Chondrocyte (in vitro differentiated cells): ENCODE measurements around the gene RNF26. TPM values are rescaled to one million over a fixed set of nuclear protein-coding genes. Genes with fewer than 3 reads are reported as not detected.

Experiments
- DNase-seq: peaks from one replicate; pipeline ENCODE4 v3.0.0; 2021; ENCODE audit warnings: mixed read lengths, low spot score
- H3K27ac Mint-ChIP-seq: one replicate; pipeline ENCODE4 v1.8.0; 2021; ENCODE audit warnings: mild to moderate bottlenecking, moderate library complexity, mixed read lengths; ENCODE audit not compliant: unreplicated experiment
- H3K27me3 Mint-ChIP-seq: 2 replicates; pipeline ENCODE4 v1.8.0; 2021; ENCODE audit warnings: low read depth, mixed read lengths
- H3K36me3 Mint-ChIP-seq: 2 replicates; pipeline ENCODE4 v1.8.0; 2021; ENCODE audit warnings: low read depth, mixed read lengths
- H3K4me1 Mint-ChIP-seq: 2 replicates; pipeline ENCODE4 v1.8.0; 2021; ENCODE audit warnings: low read depth, mild to moderate bottlenecking, mixed read lengths
- H3K4me3 Mint-ChIP-seq: one replicate; pipeline ENCODE4 v1.8.0; 2021; ENCODE audit warnings: mild to moderate bottlenecking, moderate library complexity, mixed read lengths; ENCODE audit not compliant: unreplicated experiment
- H3K9me3 Mint-ChIP-seq: 2 replicates; pipeline ENCODE4 v1.8.0; 2021; ENCODE audit warnings: low read depth, mixed read lengths
- CTCF ChIP-seq: fragments of 200-600 bp; sonication (generic); IDR thresholded peaks from 2 replicates; pipeline ENCODE4 v1.5.0; 2021; ENCODE audit warnings: antibody characterized with exemption, mild to moderate bottlenecking, moderate library complexity
- total RNA-seq: library from RNA; stranded (reverse); gene quantifications from 3 replicates; pipeline ENCODE4 v1.2.1, GENCODE V29; 2021

Gene RNF26
- total RNA-seq, 1 donor from 2014 or later: 22.8 TPM

GRCh38 chr11:119303227-119303718 is 31.1 kb upstream of the RNF26 start:
- H3K27me3 Mint-ChIP-seq: no peaks in the 10 kb centered on the region
- no peak for DNase-seq
- H3K4me3 Mint-ChIP-seq: no peak overlapping the region
- H3K4me1 Mint-ChIP-seq: peaks cover 30% of the 10 kb centered on the region
- H3K27ac Mint-ChIP-seq: no peak overlapping the region
- TF ChIP-seq CTCF: no peak
- no peaks in the 10 kb centered on the region for H3K9me3 Mint-ChIP-seq
- peaks cover 32% of the 10 kb centered on the region for H3K36me3 Mint-ChIP-seq

- peak overlapping the region; percentile 88 for H3K27ac Mint-ChIP-seq
- no peak overlapping the region for H3K4me3 Mint-ChIP-seq
- peaks cover 33% of the 10 kb centered on the region for H3K36me3 Mint-ChIP-seq
- no peak for TF ChIP-seq CTCF
- H3K9me3 Mint-ChIP-seq: no peaks in the 10 kb centered on the region
- H3K4me1 Mint-ChIP-seq: peaks cover 25% of the 10 kb centered on the region
- no peaks in the 10 kb centered on the region for H3K27me3 Mint-ChIP-seq
- no peak for DNase-seq
Measured at GRCh38 chr11:119305556-119306372, 28.6 kb upstream of the RNF26 start.

- no peak overlapping the region for H3K4me3 Mint-ChIP-seq
- peak overlapping the region; percentile 88 for H3K27ac Mint-ChIP-seq
- no peak for TF ChIP-seq CTCF
Measured at GRCh38 chr11:119306373-119306890, 27.9 kb upstream of the RNF26 start.

GRCh38 chr11:119307219-119307618 is 27.1 kb upstream of the RNF26 start:
- DNase-seq: no peak
- Mint-ChIP-seq H3K4me3 (no peak overlapping the region), H3K9me3 (no peaks in the 10 kb centered on the region), H3K36me3 (peaks cover 29% of the 10 kb centered on the region), H3K27ac (peak overlapping the region; percentile 88), H3K27me3 (no peaks in the 10 kb centered on the region), H3K4me1 (peaks cover 25% of the 10 kb centered on the region)
- peak; percentile 55 for TF ChIP-seq CTCF

More at GRCh38 chr11:119306373-119306890, 27.9 kb upstream of the RNF26 start:
- no peak for DNase-seq
- no peaks in the 10 kb centered on the region for H3K27me3 Mint-ChIP-seq
- H3K36me3 Mint-ChIP-seq: peaks cover 31% of the 10 kb centered on the region
- H3K4me1 Mint-ChIP-seq: peaks cover 25% of the 10 kb centered on the region
- no peaks in the 10 kb centered on the region for H3K9me3 Mint-ChIP-seq

GRCh38 chr11:119307974-119308373 is 26.4 kb upstream of the RNF26 start:
- TF ChIP-seq CTCF: no peak
- peak overlapping the region; percentile 27 for H3K27ac Mint-ChIP-seq
- H3K9me3 Mint-ChIP-seq: no peaks in the 10 kb centered on the region
- no peak overlapping the region for H3K4me3 Mint-ChIP-seq
- H3K27me3 Mint-ChIP-seq: no peaks in the 10 kb centered on the region
- H3K36me3 Mint-ChIP-seq: peaks cover 29% of the 10 kb centered on the region
- H3K4me1 Mint-ChIP-seq: peaks cover 25% of the 10 kb centered on the region
- no peak for DNase-seq
